ENCODE measurements around the gene HAPSTR1.

DNA sequence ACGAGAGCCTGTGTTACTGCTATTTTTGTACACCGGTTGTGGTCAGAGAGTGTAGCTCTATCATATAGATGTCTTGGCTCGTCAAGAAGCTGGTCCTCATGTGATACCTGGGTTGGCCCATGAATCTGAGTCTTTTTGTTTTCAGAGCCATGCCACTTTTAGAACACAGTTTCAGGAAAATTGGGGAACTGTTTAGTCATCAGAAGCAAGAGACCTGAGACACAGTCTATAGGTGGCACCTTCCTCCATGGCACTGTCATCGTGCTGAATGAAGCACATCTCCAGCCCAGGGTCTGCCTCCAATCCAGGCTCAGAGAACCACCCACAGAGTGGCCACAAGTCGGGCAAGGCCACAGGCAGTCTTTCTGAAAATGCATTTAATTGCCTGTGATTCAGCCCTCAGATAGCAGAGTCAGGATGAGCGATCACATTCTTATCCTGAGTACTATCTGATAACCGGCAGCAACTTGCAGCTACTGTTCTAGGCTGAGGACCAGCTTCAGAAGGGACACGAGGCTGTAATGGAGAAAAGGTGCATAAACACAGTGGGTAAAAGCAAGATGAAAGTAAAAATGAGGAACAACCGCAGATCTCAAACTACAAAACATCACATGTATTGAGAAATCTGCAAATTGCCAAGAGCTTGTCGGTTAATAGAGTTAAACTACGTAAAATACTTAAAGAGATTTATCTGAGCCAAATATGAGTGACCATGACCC, 14.2 kb upstream of the HAPSTR1 start:
- TF ChIP-seq POLR2A (IDR thresholded peaks at IDR 0.05; ENCODE audit: low read length) (no peak), CEBPB (IDR thresholded peaks at IDR 0.05) (no peak), RAD21 (conservative IDR thresholded peaks at IDR 0.05 in 1 of 2, IDR thresholded peaks at IDR 0.05 in 1 of 2) (peak in 1 of 2 experiments; percentile 4; a peak in 1 of 5 replicates), KDM5A (IDR thresholded peaks at IDR 0.05) (no peak), CBX8 (IDR thresholded peaks at IDR 0.05) (no peak), SMC3 (IDR thresholded peaks at IDR 0.05) (no peak)
- TF ChIP-seq, protein P1, sequence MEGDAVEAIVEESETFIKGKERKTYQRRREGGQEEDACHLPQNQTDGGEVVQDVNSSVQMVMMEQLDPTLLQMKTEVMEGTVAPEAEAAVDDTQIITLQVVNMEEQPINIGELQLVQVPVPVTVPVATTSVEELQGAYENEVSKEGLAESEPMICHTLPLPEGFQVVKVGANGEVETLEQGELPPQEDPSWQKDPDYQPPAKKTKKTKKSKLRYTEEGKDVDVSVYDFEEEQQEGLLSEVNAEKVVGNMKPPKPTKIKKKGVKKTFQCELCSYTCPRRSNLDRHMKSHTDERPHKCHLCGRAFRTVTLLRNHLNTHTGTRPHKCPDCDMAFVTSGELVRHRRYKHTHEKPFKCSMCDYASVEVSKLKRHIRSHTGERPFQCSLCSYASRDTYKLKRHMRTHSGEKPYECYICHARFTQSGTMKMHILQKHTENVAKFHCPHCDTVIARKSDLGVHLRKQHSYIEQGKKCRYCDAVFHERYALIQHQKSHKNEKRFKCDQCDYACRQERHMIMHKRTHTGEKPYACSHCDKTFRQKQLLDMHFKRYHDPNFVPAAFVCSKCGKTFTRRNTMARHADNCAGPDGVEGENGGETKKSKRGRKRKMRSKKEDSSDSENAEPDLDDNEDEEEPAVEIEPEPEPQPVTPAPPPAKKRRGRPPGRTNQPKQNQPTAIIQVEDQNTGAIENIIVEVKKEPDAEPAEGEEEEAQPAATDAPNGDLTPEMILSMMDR (IDR thresholded peaks at IDR 0.05) = no peak

Measured in A549 (cell line).